ENCODE measurements around the gene HOXB3. TPM values are rescaled to one million over a fixed set of nuclear protein-coding genes. Genes with fewer than 3 reads are reported as not detected.

Gene HOXB3
- total RNA-seq, 2 experiments from 2014 or later = 10.5 to 13.6 TPM

- Mint-ChIP-seq H3K4me3 (no peak overlapping the region), H3K27ac (no peak overlapping the region), H3K27me3 (peaks cover 16% of the 10 kb centered on the region), H3K9me3 (no peaks in the 10 kb centered on the region), H3K36me3 (peaks cover 2% of the 10 kb centered on the region), H3K4me1 (peaks cover 5% of the 10 kb centered on the region)
- no peak for ATAC-seq (ENCODE audit: low read depth)
- POLR2A ChIA-PET = no interaction called here
- no peak for DNase-seq
Observed at GRCh38 chr17:48567646-48568354, 22.2 kb downstream of the HOXB3 start.

DNA sequence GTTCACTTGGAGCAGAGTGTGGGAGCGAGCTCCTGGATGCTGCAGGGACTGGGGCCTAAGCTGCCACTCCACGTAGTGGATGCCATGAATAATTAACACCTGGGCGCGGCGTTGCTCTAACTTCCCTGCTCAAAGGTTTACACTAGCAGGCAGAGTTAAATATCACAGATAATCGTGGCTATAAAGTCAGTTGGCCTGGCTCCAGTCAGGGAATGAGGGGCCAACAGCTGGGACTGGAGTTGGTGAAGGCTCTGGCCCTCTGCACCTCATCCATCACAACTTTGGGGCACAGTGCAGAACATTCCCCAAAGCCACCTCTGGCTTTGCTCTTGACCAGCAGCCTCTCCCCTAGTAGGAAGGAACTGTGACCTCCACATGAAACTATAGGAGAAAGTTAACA lies 22.8 kb downstream of the HOXB3 start:
- Mint-ChIP-seq H3K4me3 (no peak overlapping the region), H3K36me3 (peaks cover 2% of the 10 kb centered on the region), H3K4me1 (peaks cover 8% of the 10 kb centered on the region), H3K9me3 (no peaks in the 10 kb centered on the region), H3K27ac (no peak overlapping the region), H3K27me3 (peaks cover 16% of the 10 kb centered on the region)
- ATAC-seq (ENCODE audit: low read depth) (no peak), DNase-seq (no peak)
- POLR2A ChIA-PET = no interaction called here

DNA sequence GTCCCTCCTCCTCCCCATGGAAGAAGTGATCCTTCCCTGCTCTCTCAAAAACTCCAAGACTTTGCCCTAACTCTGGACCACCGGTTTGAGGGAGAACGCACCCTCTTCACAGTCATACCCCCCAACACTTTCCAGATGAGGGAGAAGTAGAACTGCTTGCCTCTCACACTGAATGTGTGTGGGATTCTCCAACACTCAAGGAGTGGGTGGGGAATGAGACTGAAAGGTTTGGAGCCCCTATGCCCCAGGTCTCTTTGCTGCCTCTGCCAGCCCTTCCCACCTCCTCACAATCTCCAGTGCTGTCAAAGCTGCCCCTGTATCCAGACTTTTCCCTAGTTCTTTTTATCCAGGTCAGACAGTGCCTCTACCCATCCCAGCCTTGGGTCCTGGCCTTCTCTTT lies 23.3 kb downstream of the HOXB3 start:
- DNase-seq (no peak), ATAC-seq (ENCODE audit: low read depth) (no peak)
- Mint-ChIP-seq H3K36me3 (peaks cover 4% of the 10 kb centered on the region), H3K4me1 (peaks cover 10% of the 10 kb centered on the region), H3K9me3 (no peaks in the 10 kb centered on the region), H3K4me3 (no peak overlapping the region), H3K27ac (no peak overlapping the region), H3K27me3 (peaks cover 16% of the 10 kb centered on the region)
- POLR2A ChIA-PET = no interaction called here

DNA sequence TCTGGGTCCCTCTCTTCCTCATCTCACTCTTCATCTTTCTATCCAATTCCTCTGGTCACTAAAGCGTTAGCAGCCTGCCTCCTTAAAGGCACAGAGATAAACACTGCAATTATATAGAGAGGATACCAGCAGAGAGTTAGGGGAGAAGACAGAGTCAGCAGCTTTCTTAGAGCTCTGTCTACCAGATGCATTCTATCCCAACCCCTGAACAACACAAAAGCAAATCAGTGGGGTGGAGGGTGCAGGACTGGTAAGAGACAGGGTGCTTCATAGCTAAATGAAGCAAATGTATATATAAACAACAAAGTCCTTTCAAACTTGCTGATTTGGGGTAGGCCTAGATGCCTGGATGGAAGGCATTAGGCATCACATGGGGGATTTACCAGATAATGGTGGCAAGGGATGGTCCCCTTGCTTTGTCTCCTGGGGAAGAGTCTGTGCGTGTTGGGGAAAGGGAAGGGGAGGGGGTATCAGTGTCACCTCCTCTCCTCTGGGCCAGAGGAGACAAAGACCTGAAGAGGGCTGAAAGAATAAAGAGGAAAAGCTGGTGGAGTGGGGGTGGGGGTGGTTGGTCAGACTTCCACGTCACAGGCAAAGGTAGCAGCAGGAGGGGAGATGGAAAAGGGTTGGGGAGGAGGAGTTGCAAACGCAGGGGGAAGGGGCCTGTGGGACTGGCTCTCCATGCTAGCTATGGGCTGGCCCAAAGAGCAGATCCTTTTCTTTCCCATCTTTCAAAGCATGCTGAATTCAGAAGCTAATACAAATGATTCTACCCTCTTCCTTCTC lies 23.9 kb downstream of the HOXB3 start:
- peaks cover 16% of the 10 kb centered on the region for H3K27me3 Mint-ChIP-seq
- no peak overlapping the region for H3K27ac Mint-ChIP-seq
- ATAC-seq (ENCODE audit: low read depth) = no peak
- H3K36me3 Mint-ChIP-seq = peaks cover 4% of the 10 kb centered on the region
- no peaks in the 10 kb centered on the region for H3K9me3 Mint-ChIP-seq
- DNase-seq = no peak
- H3K4me1 Mint-ChIP-seq = peaks cover 16% of the 10 kb centered on the region
- POLR2A ChIA-PET = no interaction called here
- H3K4me3 Mint-ChIP-seq = no peak overlapping the region

DNA sequence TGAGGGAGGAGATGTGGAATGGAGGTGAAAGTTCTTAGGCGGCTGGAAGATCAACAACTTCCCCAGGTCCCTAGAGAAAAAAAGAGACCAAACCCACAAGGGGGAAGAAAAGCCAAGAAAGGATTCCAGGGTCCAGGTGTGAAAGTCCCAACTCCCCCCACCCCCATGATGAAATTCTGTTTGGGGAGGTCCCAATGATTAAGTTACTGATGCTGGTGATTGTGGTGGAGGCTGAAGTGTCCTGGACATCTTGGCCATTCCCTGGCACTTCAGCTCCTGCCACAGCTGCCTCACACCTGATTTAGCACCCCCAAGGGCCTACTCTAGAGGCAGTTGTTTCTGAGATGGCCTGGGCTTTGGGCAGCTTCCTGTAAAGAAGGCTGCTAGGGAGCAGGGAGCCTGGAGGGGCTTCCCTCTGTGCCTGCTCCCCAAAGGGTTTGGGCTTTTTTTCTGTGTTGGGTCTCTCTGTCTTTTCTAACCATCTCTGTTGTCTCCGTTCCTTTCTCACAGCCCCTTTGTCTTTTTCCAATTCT lies 25.0 kb downstream of the HOXB3 start:
- Mint-ChIP-seq H3K4me3 (peak overlapping the region; percentile 28), H3K27ac (no peak overlapping the region), H3K4me1 (peaks cover 17% of the 10 kb centered on the region), H3K9me3 (no peaks in the 10 kb centered on the region), H3K27me3 (peaks cover 16% of the 10 kb centered on the region), H3K36me3 (peaks cover 4% of the 10 kb centered on the region)
- POLR2A ChIA-PET = no interaction called here
- ATAC-seq (ENCODE audit: low read depth) (no peak), DNase-seq (no peak)

- Mint-ChIP-seq H3K4me3 (peak overlapping the region; percentile 28), H3K9me3 (no peaks in the 10 kb centered on the region), H3K36me3 (peaks cover 4% of the 10 kb centered on the region), H3K27ac (no peak overlapping the region), H3K4me1 (peaks cover 17% of the 10 kb centered on the region), H3K27me3 (peaks cover 16% of the 10 kb centered on the region)
- DNase-seq (no peak), ATAC-seq (ENCODE audit: low read depth) (peak; percentile 15)
- POLR2A ChIA-PET = no interaction called here
Observed at GRCh38 chr17:48564188-48565021, 25.6 kb downstream of the HOXB3 start.

- H3K27me3 Mint-ChIP-seq = peaks cover 13% of the 10 kb centered on the region
- DNase-seq (no peak), ATAC-seq (ENCODE audit: low read depth) (no peak)
- POLR2A ChIA-PET = no interaction called here
- peaks cover 2% of the 10 kb centered on the region for H3K36me3 Mint-ChIP-seq
- H3K4me1 Mint-ChIP-seq = peaks cover 17% of the 10 kb centered on the region
- H3K27ac Mint-ChIP-seq = no peak overlapping the region
- H3K9me3 Mint-ChIP-seq = no peaks in the 10 kb centered on the region
- H3K4me3 Mint-ChIP-seq = no peak overlapping the region
Observed at GRCh38 chr17:48563867-48564187, 26.2 kb downstream of the HOXB3 start.

DNA sequence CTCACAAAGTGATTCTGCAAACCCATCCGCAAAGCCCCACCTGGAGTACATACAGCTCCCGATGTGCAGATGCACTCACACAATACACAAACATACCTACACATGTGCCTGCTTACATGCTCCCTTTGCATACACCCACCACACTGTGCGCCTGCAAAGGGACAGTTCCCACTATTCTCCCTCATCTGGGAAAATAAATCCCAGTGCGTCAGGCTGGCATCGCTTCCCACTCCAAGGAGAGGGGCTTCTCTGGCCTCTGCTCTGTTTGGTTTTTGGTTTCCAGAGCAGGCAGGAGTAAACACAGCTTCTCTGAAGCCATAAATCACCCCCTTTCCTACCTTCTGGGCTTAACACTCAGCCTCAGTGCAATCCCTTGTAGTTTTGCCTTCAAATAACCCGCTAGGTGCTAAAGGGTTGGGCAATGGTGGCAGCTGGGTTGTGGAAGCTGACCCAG lies 26.6 kb downstream of the HOXB3 start:
- Mint-ChIP-seq H3K27me3 (peaks cover 16% of the 10 kb centered on the region), H3K27ac (no peak overlapping the region), H3K4me3 (no peak overlapping the region), H3K36me3 (peaks cover 2% of the 10 kb centered on the region), H3K9me3 (no peaks in the 10 kb centered on the region), H3K4me1 (peaks cover 14% of the 10 kb centered on the region)
- no peak for ATAC-seq (ENCODE audit: low read depth)
- DNase-seq = no peak
- POLR2A ChIA-PET = no interaction called here

DNA sequence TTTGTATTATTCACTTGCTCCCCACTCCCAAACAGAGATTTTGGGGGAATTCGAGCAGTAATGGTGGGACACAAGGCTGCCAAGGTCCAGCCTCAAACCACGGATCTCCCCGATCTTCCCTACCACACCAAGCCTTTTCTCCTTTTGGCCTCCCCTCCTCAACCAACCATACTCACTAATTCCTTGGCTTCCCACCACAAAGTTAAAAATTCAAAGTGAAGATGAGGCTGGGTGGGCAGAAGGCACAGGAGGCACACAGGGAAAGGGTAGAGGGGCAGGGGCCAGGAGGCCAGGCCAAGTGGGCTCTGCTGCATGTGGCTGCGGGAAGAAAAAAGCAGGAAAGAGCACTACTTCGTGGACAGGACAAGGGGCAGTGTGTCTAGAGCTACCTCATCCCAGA lies 27.1 kb downstream of the HOXB3 start:
- H3K27ac Mint-ChIP-seq = no peak overlapping the region
- H3K36me3 Mint-ChIP-seq = peaks cover 2% of the 10 kb centered on the region
- H3K4me1 Mint-ChIP-seq = peaks cover 12% of the 10 kb centered on the region
- H3K4me3 Mint-ChIP-seq = no peak overlapping the region
- H3K9me3 Mint-ChIP-seq = no peaks in the 10 kb centered on the region
- ATAC-seq (ENCODE audit: low read depth) = no peak
- POLR2A ChIA-PET = no interaction called here
- no peak for DNase-seq
- H3K27me3 Mint-ChIP-seq = peaks cover 17% of the 10 kb centered on the region

- Mint-ChIP-seq H3K27ac (peak overlapping the region; percentile 31), H3K4me1 (peaks cover 12% of the 10 kb centered on the region), H3K27me3 (peaks cover 17% of the 10 kb centered on the region), H3K4me3 (no peak overlapping the region), H3K9me3 (no peaks in the 10 kb centered on the region), H3K36me3 (peaks cover 2% of the 10 kb centered on the region)
- POLR2A ChIA-PET = no interaction called here
- DNase-seq (no peak), ATAC-seq (ENCODE audit: low read depth) (peak; percentile 50)
Observed at GRCh38 chr17:48561884-48562810, 27.9 kb downstream of the HOXB3 start.

GRCh38 chr17:48559840-48560817 lies 29.9 kb downstream of the HOXB3 start:
- Mint-ChIP-seq H3K27me3 (peaks cover 27% of the 10 kb centered on the region), H3K4me1 (peaks cover 23% of the 10 kb centered on the region), H3K27ac (no peak overlapping the region), H3K4me3 (no peak overlapping the region), H3K9me3 (no peaks in the 10 kb centered on the region), H3K36me3 (peaks cover 2% of the 10 kb centered on the region)
- POLR2A ChIA-PET = no interaction called here
- no peak for ATAC-seq (ENCODE audit: low read depth)
- no peak for DNase-seq
